T-helper 22 cell (primary cell): ENCODE results near the gene TBC1D9B.
"Not testable (repeated sequence)": the region's sequence is repeated elsewhere in the genome, so short reads cannot be mapped to it uniquely, and the experiment has no call there.

ENCODE experiments used
- DNase-seq: peaks from one replicate; pipeline ENCODE4 v3.0.0-alpha.2; 2020; ENCODE audit warnings: low read depth

Gene TBC1D9B

DNA sequence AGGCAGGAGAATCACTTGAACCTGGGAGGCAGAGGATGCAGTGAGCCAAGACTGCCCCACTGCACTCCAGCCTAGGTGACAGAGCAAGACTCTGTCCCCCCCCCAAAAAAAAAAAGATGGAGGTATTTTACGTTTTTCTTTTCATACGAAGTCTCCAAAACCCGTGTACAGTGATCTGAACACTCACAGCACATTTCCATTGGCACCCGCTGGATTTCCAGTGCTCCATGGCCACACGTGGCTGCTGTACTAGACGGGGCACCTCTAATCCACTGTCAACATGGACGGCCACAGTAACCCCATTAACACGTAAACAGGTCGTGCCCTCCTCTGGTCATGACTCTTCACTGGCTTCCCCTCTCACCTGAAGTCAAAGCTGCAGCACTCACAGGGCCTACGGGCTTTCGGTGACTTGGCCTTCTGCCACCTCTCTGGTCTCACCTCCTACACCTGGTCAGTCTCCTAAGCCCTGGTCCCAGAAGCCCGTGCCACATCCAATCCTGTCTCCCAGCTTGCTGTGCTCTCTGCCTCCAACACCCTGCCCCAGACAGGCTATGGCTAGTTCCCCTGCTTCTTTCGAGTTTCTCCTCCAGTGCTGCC is 22.1 kb downstream of the TBC1D9B start:
- no peak for DNase-seq

DNA sequence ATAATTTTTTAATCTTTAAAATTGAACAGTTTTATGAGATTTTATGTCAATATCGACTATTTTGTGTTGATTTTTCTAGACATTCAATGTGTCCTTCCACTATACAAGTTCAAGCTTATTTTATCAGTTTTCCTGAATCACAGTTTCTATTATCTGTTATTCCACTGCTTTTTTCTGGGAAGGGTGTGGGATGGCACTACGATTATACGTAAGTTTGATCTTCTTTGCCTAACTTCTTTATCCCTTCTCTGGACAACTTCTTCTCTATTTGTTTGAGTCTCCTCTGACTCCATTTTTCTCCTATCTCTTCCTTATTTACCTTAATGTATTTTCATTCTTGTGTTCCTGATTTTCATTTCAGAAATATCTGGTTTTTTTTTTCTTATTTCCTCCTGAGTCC is 24.5 kb downstream of the TBC1D9B start:
- no peak for DNase-seq

- no peak for DNase-seq
Observed at GRCh38 chr5:179882338-179882737, 25.4 kb downstream of the TBC1D9B start.

GRCh38 chr5:179880848-179881590 is 26.7 kb downstream of the TBC1D9B start:
- DNase-seq, result no peak

DNA sequence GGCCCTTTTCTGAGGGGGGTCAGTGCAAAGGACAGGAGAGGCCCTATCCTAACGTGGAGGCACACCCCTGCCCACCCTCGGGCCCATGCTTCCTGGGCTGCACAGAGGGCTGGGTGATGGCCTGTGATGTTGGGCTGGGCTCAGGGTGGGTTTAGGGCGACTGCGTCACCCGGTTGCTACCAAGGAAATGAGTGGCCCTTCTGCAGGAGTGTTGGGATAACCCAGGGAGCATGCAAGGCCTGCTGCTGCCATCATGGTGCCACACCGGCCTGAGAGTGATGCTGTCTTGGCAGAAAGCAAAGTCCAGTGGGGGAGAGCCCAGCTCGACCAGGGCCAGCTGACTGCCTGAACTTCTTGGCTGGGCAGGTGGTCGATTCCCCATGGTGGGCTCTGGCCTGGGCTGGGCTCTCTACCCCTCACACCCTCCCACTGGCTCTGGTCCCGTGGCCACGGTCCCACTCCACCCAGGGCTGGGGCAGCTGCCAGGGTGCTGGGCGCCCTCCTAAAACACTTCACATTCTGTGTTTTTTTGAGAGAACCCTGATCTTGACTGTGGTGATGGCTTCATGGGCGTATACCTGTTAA is 27.5 kb downstream of the TBC1D9B start:
- DNase-seq, result no peak

DNA sequence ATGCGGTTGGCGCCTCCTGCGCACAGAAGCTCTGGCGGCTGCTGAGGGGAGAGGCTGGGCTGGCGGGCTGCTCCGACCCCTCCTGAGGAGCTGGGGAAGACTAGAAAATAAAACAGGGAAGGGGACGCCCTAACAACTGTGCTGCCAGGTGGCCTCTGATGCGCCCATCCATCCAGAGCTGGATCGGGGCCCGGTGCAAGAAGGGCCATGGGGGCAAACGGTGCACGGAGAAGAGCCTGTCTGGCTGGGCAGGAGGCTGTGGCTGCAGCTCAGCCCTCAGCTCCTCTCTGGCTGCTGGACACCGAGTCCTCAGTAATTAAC is 28.0 kb downstream of the TBC1D9B start:
- DNase-seq, result no peak

DNA sequence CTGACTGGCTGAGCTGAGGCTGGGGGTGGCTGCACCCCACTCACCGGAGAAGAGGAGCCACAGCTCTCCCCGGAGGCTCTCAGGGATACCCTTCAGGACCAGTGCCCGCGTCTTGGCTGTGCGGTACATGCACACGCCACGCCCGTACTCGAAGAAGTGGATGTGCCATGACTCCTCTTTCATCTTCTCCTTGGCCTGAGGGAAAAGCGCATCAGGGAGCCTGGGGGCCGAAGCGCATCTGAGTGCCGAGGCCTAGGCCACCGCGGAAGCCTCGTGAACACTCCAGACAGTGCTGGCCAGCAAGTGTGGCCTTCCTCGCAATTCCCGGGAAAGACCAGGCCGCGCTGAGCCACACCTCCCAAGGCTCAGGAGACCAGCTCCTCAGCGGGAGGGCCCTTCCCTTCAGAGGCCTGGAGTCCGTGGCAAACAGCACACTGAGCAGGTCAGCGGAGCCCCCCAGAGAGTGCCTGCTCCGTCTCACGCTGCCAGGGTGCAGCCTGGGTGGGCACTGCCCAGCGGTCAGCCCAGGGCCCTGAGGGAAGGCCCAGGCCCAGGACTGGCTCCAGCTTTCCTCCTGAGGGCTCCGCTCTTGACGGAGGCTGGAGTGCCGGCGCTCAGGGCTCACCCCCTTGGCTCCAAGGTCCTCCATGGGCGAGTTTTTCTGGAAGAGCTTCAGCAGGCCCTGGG is 28.6 kb downstream of the TBC1D9B start:
- no peak for DNase-seq

GRCh38 chr5:179878222-179879002 is 29.3 kb downstream of the TBC1D9B start:
- no peak for DNase-seq

DNA sequence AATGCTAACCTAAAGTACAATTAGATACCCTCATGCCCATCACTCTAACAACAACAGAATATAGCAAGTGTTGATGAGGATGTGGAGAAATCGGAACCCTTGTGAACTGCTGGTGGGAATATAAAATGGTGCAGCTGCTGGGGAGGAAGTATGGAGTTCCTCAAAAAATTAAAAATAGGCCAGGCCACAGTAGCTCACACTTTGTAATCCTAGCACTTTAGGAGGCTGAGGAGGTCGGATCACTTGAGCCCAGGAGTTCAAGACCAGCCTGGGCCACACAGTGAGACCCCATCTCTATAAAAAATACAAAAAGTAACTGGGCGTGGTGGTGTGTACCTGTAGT is 31.1 kb downstream of the TBC1D9B start:
- no peak for DNase-seq

DNA sequence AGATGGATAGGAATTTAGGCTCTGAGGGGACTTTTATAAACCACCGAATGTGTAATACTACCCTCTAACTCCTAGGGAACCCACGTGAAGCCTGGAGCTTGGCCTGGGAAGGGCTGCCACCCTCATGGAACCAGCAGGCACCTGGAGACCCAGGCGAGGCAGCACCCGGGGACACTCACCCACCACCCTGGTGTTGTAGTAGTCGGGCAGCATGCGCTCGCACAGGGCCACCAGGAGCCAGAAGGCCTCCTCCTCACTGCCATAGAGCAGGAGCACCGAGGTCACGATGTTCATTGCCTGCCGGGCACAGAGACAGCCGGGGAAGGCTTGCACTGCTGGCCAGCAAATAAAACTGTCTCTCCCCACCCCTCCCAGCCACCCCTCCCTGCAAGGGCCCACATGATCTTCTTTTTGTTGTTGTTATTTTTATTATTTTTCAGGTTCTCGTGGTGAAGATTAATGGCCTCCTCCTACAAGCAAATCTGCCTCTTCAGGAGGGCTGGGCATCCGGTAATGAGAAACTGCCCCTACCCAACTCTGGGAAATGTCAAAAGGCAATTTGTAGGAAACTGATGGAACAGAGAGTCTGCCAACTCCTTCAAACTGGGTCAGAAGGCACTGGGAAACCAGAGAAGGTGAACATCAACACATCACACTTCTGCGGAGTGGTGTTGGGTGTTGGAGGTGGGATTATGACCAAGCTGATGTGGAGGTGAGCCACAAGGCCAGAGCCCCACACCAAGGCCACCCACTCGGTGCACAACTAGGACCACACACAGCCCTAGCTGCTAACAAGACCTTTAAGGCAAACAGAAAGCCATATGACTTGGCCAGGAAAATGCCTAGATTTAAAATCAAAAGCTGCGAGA is 31.7 kb downstream of the TBC1D9B start:
- no peak for DNase-seq

GRCh38 chr5:179874536-179875292 is 33.0 kb downstream of the TBC1D9B start:
- DNase-seq, result no peak

DNA sequence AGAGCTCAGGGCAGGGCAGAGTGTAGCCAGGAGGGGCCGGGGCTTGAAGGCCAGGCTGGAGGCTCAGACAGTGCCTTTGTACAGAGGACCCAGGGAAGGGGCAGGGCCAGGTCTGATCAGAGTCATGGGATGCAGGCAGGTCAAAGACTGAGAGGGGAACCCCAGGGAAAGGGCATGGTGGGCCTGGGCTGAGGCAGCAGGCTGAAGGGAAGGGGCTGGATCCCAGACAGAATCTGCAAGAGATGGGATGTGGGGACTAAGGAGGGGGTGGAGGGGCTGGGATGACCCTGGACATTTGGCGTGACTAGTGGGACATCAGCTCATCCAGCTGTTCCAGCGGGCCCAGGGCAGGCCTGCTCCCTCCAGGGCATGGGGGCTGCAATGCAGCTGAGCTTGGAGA is 33.6 kb downstream of the TBC1D9B start:
- no peak for DNase-seq

DNA sequence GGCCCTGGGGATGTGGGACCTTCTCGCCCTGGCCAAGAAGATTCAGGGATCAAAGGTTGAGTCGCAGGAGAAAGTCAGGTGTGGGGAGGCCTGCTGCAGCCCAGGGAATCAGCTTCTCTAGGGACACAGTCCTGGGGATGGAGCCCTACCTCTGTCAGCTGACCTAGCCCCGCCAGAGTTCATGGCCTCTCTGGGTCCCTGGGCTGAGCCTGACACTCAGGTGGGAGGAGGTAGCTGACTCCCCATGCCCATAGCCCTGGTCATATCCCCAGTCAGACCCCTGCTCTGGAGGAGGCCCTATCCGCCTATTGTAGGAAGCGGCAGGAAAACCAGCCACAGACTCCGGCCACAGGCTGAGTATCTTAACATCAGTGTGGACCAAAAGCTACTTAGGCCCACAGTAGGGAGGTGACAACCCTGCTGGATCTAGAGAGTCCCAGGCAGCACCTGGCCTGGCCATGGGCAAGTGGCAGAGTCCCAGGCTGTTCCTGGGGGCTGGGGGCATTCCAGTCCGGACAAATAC is 34.0 kb downstream of the TBC1D9B start:
- no peak for DNase-seq

- no peak for DNase-seq
Observed at GRCh38 chr5:179872828-179873575, 34.7 kb downstream of the TBC1D9B start.

- no peak for DNase-seq
Observed at GRCh38 chr5:179872055-179872827, 35.5 kb downstream of the TBC1D9B start.

GRCh38 chr5:179871533-179871932 is 36.2 kb downstream of the TBC1D9B start:
- DNase-seq, result not testable (repeated sequence)

DNA sequence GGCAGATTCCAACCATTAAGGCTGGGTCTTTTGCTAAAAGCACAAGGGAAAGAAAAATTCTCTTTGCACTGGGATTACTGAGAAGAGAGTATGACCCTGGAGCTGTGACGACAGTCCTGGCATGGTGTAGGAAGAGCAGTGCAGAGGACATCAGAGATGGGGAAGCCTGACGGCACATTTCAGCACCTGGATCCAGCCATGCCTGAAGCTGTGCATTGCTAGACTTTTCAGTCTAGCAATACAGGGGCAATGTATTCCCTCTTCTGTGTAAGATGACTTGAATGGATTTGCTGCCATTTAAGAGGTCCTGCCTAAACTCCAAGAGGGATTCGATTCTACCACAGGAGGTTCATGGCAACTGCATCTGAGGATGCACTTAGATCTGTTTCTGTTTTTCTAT is 36.7 kb downstream of the TBC1D9B start:
- no peak for DNase-seq

- DNase-seq, result no peak
Observed at GRCh38 chr5:179870403-179870903, 37.2 kb downstream of the TBC1D9B start.
